HG03565 (cell line): ENCODE results near the gene RALGPS1.

ENCODE experiments used
- ATAC-seq: cut with Tn5 transposase; IDR thresholded peaks from one replicate; pipeline ENCODE4 v1.9.1; 2021; ENCODE audit warnings: mild to moderate bottlenecking, moderate library complexity; ENCODE audit not compliant: unreplicated experiment

The RALGPS1 gene

GRCh38 chr9:127092041-127092608 is 177.5 kb downstream of the RALGPS1 start:
- ATAC-seq: no peak

DNA sequence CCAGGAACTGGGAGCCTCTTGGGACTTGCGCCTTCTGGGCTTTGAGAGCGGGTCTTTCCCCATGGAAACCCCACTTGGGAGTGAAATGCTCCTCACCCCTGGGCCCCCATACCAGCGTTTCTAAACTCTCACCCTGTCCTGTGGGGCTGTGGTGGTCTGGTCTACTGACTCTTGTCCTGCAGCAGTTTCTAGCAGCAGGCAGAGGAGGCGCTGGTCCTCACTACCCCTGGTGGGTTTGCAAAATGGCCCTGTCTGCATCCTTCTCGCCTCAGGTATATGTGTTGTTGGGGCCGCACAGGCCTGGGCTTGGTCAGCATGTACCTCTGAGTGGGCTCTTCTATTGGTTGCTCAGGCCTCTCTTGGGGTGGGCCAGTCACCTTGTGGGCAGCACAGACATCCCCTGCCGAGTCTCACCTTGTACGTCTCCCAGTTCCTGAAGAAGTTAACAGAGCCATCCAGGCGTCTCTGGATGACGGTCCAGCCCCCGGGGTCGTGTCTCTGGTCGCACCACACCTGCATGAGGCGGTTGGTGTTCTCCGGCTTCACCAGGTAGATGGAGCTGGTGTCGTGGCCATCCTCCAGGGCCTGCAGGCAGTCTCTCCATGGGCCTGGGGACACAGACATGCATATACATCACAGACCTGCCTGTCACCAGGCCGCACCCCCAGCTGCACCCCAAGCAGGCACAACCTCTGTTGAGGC is 178.9 kb downstream of the RALGPS1 start:
- ATAC-seq: no peak

DNA sequence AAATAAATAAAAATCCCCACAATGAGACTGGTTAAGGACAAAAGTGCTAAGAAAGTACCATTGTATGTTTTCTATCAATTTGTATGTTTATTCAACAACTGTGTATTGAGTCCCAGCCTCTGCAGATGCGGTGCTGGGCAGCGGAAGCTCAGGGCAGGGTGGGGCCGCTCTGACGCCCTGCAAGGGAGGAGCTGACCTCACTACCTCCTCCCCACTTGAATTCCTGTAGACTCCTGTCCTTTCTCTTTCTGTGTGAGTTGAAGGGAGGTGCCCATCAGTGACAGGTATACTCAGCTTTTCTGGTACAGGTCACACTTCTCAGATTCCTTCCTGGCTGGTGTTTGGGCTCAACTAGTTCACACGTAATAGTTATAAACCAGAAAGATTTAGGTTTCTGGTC is 180.8 kb downstream of the RALGPS1 start:
- no peak for ATAC-seq

DNA sequence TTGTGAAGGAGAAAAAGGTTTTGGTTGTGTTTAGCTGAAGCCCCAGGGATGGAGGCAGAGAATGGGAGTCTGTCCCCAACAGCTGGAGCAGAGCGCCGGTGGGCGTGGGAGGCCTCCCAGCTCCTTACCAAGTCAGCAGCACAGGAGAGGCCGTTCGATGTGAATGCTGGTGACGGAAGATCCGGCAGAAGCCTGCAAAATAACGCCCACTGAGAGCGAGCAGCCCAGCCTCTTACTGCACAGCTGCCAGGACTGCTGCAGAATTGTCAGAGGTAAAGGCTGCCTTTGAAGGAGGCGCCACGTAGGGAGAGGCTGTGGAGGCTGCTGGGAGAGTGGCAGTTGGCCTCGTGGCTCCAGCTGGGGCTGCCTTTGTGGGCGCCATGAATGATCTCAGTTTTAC is 181.6 kb downstream of the RALGPS1 start:
- no peak for ATAC-seq

GRCh38 chr9:127097683-127098082 is 183.1 kb downstream of the RALGPS1 start:
- ATAC-seq: no peak

- ATAC-seq: no peak
These were observed 184.5 kb downstream of the RALGPS1 start for GRCh38 chr9:127098916-127099553.

GRCh38 chr9:127099664-127100063 is 185.1 kb downstream of the RALGPS1 start:
- no peak for ATAC-seq

DNA sequence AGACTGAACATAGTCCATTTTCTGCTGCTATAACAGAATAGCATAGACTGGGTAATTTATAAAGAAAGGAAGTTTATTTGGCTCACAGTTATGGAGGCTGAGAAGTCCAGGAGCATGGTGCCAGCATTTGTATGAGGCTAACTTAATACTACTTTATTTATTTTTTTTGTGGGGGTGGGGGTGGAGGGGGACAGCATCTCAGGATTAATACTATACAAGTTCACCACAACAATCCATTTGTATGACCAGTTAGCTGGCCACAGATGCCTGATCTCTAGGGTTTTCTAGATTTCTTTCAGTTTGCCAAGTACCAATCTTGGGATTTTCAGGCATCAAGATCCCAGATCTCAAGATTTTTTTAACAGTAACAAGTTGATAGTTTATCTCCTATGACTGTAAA is 187.6 kb downstream of the RALGPS1 start:
- ATAC-seq: no peak

GRCh38 chr9:127102788-127103187 is 188.2 kb downstream of the RALGPS1 start:
- no peak for ATAC-seq

- no peak for ATAC-seq
These were observed 190.2 kb downstream of the RALGPS1 start for GRCh38 chr9:127104581-127105311.

DNA sequence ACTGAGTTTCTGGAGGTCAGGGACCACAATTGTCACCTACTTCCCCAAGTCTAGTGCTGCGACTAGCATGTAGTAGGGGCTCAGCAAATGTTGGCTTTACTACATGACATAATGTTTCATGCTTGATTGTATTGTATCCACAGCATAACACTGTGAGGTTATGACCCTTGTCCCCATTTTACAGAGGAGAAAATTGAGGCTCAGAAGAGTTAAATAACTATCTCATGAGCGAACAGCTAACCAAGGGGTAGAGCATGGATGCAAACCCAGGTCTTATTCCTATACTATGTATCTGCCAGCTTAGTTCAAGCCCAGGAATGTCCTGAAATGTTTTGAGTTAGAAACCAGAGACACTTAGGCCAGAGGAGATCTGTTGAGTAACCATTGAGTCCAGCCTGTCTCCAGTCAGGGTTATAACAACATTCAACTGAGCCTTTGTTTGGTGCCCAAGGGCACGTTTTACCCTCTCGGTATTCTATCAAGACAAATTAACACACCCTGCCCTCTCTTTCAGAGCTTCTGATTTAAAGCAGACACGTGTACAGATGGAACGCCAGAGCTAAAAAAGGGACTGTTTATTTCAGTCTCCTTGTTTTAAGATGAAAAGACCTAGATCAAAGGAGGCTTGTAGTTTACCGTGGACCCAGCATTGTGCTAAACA is 191.4 kb downstream of the RALGPS1 start:
- no peak for ATAC-seq

- no peak for ATAC-seq
These were observed 191.9 kb downstream of the RALGPS1 start for GRCh38 chr9:127106466-127106855.

- no peak for ATAC-seq
These were observed 192.8 kb downstream of the RALGPS1 start for GRCh38 chr9:127107171-127107928.

DNA sequence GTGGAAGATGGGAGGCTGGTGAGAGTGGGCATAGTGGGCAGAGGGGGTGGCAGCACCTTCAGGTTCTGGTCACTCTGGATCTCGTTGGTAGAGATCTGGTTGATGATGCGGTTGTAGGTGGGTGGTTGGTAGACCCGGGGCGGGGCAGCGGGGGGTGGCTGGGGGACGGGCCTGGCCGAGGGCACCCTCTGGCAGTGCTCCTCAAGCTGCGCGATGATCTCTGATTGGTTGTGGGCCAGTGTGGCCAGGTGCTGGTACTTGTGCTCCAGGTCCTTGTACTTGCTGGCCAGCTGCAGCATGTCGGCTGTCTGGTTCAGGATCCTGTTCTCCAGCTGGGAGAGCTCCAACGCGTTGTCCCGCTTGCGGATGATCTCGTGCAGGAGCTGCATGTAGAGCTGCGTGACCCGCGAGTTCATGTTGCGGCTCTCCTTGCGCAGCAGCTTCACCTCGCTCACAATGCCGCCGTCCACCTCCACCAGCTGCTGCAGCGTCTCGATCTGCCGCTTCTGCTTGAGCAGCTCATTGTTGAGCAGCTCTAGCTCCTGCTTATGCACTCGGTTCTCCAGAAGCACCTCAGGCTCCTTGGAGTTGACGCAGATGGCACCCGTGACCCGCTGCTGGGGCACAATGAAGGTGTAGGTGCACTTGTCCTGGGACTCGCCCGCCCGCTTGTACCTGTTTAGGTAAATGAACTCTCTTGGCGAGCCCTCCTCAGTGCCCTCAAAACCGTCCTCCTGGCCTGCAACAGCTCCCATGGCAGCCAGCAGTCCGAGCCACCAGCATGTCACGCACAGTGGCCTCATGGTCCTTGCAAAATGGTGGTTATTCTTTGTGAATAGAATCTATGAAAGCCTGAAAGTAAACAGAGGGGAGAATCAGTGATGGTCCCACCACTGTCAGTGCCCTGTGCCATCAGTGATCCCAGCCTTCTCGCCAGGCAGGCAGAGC is 193.6 kb downstream of the RALGPS1 start:
- ATAC-seq: no peak

DNA sequence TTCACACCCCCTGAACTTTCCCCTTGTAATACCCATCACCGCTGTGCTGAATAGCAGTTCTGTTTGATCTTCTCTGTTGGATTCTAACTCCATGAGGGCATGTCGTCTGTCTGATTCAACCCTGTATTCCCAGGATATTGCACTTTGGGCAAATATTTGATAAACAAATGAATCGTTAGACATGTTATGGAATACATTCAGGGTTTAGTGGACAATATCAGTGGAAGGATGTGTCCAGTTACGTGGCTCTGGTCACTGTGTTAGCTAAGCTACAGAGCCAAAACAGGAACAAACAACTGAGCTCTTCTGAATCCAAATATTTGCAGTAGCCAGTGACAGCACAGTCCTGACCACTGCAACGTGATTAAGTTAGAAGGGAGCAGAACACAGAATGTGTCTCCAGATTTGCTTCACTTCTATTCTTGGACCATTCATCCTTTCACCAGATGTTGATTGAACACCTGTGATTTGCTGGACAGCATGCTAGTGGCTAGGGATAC is 194.7 kb downstream of the RALGPS1 start:
- ATAC-seq: no peak

DNA sequence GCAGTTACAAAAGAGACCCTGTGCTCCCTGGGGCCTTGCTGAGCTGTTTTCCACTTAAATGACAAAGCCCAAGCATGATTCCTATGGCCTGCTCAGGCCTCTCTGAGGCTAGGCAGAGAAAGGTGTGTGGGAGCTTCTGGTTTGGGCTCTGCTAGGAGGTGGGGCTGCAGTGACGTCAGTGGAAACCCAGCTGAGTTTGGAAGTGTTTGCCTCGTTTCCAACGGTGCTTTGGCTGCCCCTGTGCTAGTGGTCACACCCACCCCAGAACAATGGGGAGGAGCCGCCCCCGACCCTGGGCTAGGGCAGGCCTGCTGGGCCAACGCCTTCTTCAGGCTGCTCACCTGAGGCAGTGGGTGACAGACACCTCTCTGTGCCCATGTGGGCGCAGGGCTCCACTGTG is 197.5 kb downstream of the RALGPS1 start:
- no peak for ATAC-seq

- ATAC-seq: no peak
These were observed 198.2 kb downstream of the RALGPS1 start for GRCh38 chr9:127112735-127113161.

DNA sequence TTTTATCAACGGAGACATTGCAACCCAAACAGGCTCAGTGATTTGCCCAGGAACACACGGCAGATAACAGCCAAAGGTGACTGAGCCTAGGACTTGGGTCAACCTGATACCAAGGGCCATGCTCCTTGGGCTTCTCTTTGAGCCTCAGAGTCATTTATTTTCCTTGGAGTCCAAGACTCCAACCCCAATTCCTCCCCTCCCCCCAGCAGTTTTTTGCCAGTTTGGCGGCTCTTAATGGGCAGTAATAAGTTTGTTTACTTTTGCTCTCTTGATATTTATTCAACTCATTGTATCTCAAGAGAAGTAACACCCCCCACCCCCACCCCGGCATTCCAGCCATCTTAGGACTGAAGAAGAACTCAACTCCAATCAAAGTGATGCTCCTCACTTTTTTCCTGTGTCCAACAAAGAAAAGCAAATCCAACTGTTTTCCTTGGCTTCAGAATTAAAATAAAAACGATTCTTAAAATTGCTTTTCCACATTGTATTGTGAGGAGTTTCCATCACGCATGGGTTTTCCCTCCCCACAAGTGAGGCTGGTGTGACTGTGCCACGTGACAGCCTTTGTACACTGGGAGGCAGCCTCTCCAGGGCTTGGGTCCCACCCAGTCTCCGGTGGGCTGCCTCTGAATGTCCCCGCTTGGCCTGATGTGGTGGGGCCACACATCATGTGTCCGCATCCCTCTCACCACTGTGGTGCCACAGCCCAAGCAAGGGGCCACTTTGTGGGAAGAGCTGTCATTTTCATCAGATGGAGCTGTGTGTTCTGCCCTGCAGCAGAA is 198.8 kb downstream of the RALGPS1 start:
- ATAC-seq: no peak
